NB4 (cell line): Measurements from ENCODE around the gene MSANTD1.

ENCODE experiments used
- MYC ChIP-seq: IDR thresholded peaks from 2 replicates; pipeline ENCODE4 v1.6.1; 2011; ENCODE audit warnings: low read depth, low read length
- POLR2A ChIP-seq: IDR thresholded peaks from 2 replicates; pipeline ENCODE4 v1.6.1; 2011; ENCODE audit warnings: mild to moderate bottlenecking; ENCODE audit not compliant: insufficient read length; ENCODE audit errors: extremely low read depth
- TF ChIP-seq, protein P1 (sequence below): IDR thresholded peaks from one replicate; pipeline ENCODE4 v1.5.1; 2012; ENCODE audit warnings: low read depth, low read length
- TF ChIP-seq, protein P2 (sequence below): IDR thresholded peaks from 2 replicates; pipeline ENCODE4 v1.6.1; 2011; ENCODE audit warnings: low read depth, low read length

DNA sequence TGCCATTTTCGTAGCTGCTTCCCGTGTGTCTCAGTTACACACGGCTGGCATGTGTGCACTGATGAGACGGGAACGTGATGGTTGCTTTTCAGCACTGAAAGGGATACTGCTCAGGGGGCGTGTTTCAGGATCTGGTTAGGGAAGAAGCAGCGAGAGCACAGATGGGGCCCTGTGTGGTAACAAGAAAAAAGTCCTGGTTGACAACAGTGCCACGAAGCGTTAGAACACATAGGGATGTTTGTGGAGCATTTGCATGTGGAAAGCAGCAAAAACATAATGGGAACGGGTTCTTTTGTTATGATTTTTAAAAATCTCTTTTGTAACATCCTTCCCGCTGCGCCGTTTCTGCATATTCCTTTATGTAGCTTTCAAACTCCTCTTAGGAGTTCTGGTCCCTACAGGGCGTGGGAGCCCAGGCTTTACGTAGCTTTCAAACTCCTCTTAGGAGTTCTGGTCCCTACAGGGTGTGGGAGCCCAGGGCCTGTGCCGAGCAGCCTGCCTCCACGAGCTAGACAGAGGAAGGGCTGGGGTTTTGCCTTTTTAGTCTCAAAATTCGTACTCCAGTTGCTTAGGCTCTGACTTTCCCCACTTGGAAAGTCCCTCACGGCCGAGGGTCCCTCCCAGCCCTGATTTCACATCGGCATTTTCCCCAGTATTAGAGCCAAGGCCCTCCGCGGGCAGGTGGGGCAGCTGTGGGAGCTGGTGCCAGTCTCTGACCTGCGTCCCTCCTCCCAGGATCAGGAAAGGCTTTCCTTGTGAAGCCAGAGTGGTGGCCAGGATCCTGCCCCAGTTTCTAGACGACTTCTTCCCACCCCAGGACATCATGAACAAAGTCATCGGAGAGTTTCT is 11.0 kb upstream of the MSANTD1 start:
- TF ChIP-seq, protein P1, sequence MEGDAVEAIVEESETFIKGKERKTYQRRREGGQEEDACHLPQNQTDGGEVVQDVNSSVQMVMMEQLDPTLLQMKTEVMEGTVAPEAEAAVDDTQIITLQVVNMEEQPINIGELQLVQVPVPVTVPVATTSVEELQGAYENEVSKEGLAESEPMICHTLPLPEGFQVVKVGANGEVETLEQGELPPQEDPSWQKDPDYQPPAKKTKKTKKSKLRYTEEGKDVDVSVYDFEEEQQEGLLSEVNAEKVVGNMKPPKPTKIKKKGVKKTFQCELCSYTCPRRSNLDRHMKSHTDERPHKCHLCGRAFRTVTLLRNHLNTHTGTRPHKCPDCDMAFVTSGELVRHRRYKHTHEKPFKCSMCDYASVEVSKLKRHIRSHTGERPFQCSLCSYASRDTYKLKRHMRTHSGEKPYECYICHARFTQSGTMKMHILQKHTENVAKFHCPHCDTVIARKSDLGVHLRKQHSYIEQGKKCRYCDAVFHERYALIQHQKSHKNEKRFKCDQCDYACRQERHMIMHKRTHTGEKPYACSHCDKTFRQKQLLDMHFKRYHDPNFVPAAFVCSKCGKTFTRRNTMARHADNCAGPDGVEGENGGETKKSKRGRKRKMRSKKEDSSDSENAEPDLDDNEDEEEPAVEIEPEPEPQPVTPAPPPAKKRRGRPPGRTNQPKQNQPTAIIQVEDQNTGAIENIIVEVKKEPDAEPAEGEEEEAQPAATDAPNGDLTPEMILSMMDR, result no peak
- TF ChIP-seq POLR2A (no peak), MYC (no peak)
- TF ChIP-seq, protein P2, sequence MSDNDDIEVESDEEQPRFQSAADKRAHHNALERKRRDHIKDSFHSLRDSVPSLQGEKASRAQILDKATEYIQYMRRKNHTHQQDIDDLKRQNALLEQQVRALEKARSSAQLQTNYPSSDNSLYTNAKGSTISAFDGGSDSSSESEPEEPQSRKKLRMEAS, result no peak
